Ovary (tissue), 9 donors: ENCODE data around the gene COX7A1. TPM values are rescaled to one million over a fixed set of nuclear protein-coding genes. Genes with fewer than 3 reads are reported as not detected.

Source experiments
- DNase-seq, 5 donors: peaks; one replicate each; pipeline ENCODE4 v3.0.0-alpha.2; 2019 to 2020
- H3K27ac ChIP-seq, 2 donors: fragments of 200-600 bp; one replicate each; pipeline versions ENCODE4 v1.5.1 to v1.8.0; 2019 to 2022
- H3K27me3 ChIP-seq: fragments of 200-600 bp; one replicate; pipeline ENCODE4 v1.8.0; 2022
- H3K36me3 ChIP-seq: fragments of 200-600 bp; sonication (generic); one replicate; pipeline ENCODE4 v1.5.1; 2019
- H3K4me1 ChIP-seq: one replicate; pipeline ENCODE4 v1.8.1; 2013; ENCODE audit warnings: mild to moderate bottlenecking, moderate library complexity; ENCODE audit not compliant: insufficient read depth
- H3K4me3 ChIP-seq: fragments of 200-600 bp; sonication (generic); one replicate; pipeline ENCODE4 v1.5.1; 2017
- H3K9me3 ChIP-seq, 2 donors: fragments of 200-600 bp in 1 of 2; sonication (generic) in 1 of 2; one replicate each; pipeline versions ENCODE4 v1.5.1 to v1.8.1; 2013 to 2019; ENCODE audit warnings: mild to moderate bottlenecking in 1 of 2, moderate library complexity in 1 of 2
- CTCF ChIP-seq, 3 donors: fragments of 450-650 bp in 2 of 3; fragments of 200-600 bp in 1 of 3; IDR thresholded peaks; one replicate each; pipeline versions ENCODE4 v1.5.1 to v1.8.0; 2016 to 2022; ENCODE audit warnings: antibody characterized with exemption in 3 of 3, mild to moderate bottlenecking in 1 of 3
- EP300 ChIP-seq: sonication (generic); formaldehyde crosslinking; IDR thresholded peaks from one replicate; pipeline ENCODE4 v1.6.1; 2017; ENCODE audit warnings: antibody characterized with exemption
- POLR2A ChIP-seq: fragments of 450-650 bp; IDR thresholded peaks from one replicate; pipeline ENCODE4 v1.6.1; 2017; ENCODE audit warnings: antibody characterized with exemption, mild to moderate bottlenecking, moderate library complexity
- WGBS, 3 donors: extraction: QIAGEN DNeasy Blood & Tissue Kit in 1 of 3; methylation state at CpG; one replicate each; pipeline versions ENCODE4 v1.1.5 to v1.1.7; 2013 to 2017; 5-methylcytosine and 5-hydroxymethylcytosine counted together
- intact Hi-C, 4 donors: fragments of 100-400 bp; cut with DNase I; formaldehyde crosslinking; loops; one replicate each; pipeline versions ENCODE4 v1.11.0 to v1.15.1; 2022 to 2023
- polyA plus RNA-seq, 2 donors: library from polyadenylated mRNA; stranded (reverse); fragments of 200-250 nt in 1 of 2; fragments of 350-450 nt in 1 of 2; fragmentation: Illumina TruSeq in 1 of 2; extraction: RNeasy Lipid Tissue Mini Kit (QIAGEN cat#74804) in 1 of 2; gene quantifications; one replicate each; pipeline ENCODE4 v1.2.3, GENCODE V29; 2013 to 2014
- total RNA-seq, 7 donors: library from RNA; depleted of rRNA in 2 of 7; stranded (reverse); fragments of >200 nt in 2 of 7; fragmentation: NEBNext Ultra II Directional in 3 of 7; extraction: Animal tissue kit (Norgen Biotek cat#: 25700) in 3 of 7; gene quantifications; one replicate each; pipeline versions ENCODE4 v1.1.0 to v1.2.4, GENCODE V29; 2016 to 2023
- donor health status: DM: no; HTN: no; CAD: no; lungs with moderate emphysema.
- donor health status: DM: no; HTN: no; CAD: no.
- donor health status: Bipolar disorder and iron deficiency.
- donor health status: DM: yes; HTN: yes; CAD: no.
- donor health status: DM: no; HTN: no; CAD: no.
- donor health status: DM: yes; HTN: yes; CAD: no.

The COX7A1 gene
- total and polyA plus RNA-seq, 9 donors = 31.4 to 81.4 (median 46.6) TPM

- intact Hi-C loops = loop anchor here in 1 of 4 donors (10.0 kb wide), 1 partner anchor 104 kb away; no protein-coding TSS in a partner anchor
- TF ChIP-seq EP300 (no peak), POLR2A (no peak), CTCF (IDR thresholded peaks at IDR 0.05) (no peak)
- Histone ChIP-seq H3K4me3 (no peak overlapping the region), H3K27ac (no peak overlapping the region), H3K9me3 (no peaks in the 10 kb centered on the region), H3K4me1 (no peaks in the 10 kb centered on the region), H3K27me3 (no peaks in the 10 kb centered on the region), H3K36me3 (no peaks in the 10 kb centered on the region)
- 32 to 43% (median 41%) methylated on average over 9 of the region's 9 CpGs for WGBS, 3 donors
- DNase-seq = no peak
These were observed 17.0 kb upstream of the COX7A1 start for GRCh38 chr19:36169084-36169760.

- TF ChIP-seq EP300 = no peak
- no peak for TF ChIP-seq CTCF (IDR thresholded peaks at IDR 0.05)
- no peak for TF ChIP-seq POLR2A
- intact Hi-C loops = loop anchor here in 1 of 4 donors (10.0 kb wide), 1 partner anchor 99 kb away; no protein-coding TSS in a partner anchor
These were observed 11.6 kb upstream of the COX7A1 start for GRCh38 chr19:36163813-36164212.

GRCh38 chr19:36160821-36161596, 8.8 kb upstream of the COX7A1 start:
- no peak for DNase-seq
- H3K9me3 ChIP-seq = no peaks in the 10 kb centered on the region
- H3K27me3 ChIP-seq = no peaks in the 10 kb centered on the region
- H3K4me3 ChIP-seq = no peak overlapping the region
- WGBS, 3 donors = 93 to 95% (median 95%) methylated on average over 7 of the region's 7 CpGs
- H3K36me3 ChIP-seq = no peaks in the 10 kb centered on the region
- no peaks in the 10 kb centered on the region for H3K4me1 ChIP-seq
- intact Hi-C loops = loop anchor here in 1 of 4 donors (10.0 kb wide), 1 partner anchor 96 kb away; no protein-coding TSS in a partner anchor
- H3K27ac ChIP-seq = no peak overlapping the region
- TF ChIP-seq CTCF (IDR thresholded peaks at IDR 0.05) = no peak
- TF ChIP-seq EP300 = no peak
- no peak for TF ChIP-seq POLR2A

More at GRCh38 chr19:36163813-36164212, 11.6 kb upstream of the COX7A1 start:
- no peak for DNase-seq
- Histone ChIP-seq H3K9me3 (no peaks in the 10 kb centered on the region), H3K27me3 (no peaks in the 10 kb centered on the region), H3K36me3 (no peaks in the 10 kb centered on the region), H3K4me1 (no peaks in the 10 kb centered on the region), H3K27ac (no peak overlapping the region), H3K4me3 (no peak overlapping the region)
- 94 to 96% (median 96%) methylated on average over 12 of the region's 12 CpGs for WGBS, 3 donors

GRCh38 chr19:36153126-36153525, 879 bp upstream of the COX7A1 start:
- Histone ChIP-seq H3K9me3 (no peaks in the 10 kb centered on the region), H3K4me3 (peak overlapping the region; percentile 58), H3K27ac (peak overlapping the region in 1 of 2 donors; percentile 93), H3K36me3 (no peaks in the 10 kb centered on the region), H3K27me3 (no peaks in the 10 kb centered on the region), H3K4me1 (peaks cover 4% of the 10 kb centered on the region)
- no peak for DNase-seq
- intact Hi-C loops = no loop called here
- 73 to 85% (median 78%) methylated on average over 10 of the region's 10 CpGs for WGBS, 3 donors
- TF ChIP-seq POLR2A (no peak), CTCF (IDR thresholded peaks at IDR 0.05) (no peak), EP300 (no peak)
